HEK293 (cell line): ENCODE measurements around the gene BPIFA1.

Experiments
- CTCF ChIA-PET: fragments of 350-600 bp; formaldehyde crosslinking; extraction: SDS; loops from one replicate; lab custom pipeline; 2021; ENCODE audit warnings: antibody characterized with exemption; lab: Yijun Ruan, JAX
- POLR2A ChIA-PET: fragments of 300-600 bp; formaldehyde crosslinking; extraction: SDS; loops from one replicate; lab custom pipeline; 2020; ENCODE audit warnings: antibody characterized with exemption, inconsistent platforms; lab: Yijun Ruan, JAX
- H3K27ac ChIP-seq: fragments of 200-500 bp; sonication (Bioruptor generic); 2 replicates; pipeline ENCODE4 v1.5.1; 2014; ENCODE audit warnings: low read depth, low read length, control low read depth, inconsistent platforms; ENCODE audit errors: extremely low read depth
- H3K36me3 ChIP-seq, 2 experiments: fragments of 200-500 bp in 1 of 2; sonication (Bioruptor generic) in 1 of 2; 1 replicate in 1 of 2; 2 replicates in 1 of 2; pipeline ENCODE4 v1.5.1; 2014 to 2017; ENCODE audit warnings: inconsistent platforms in 2 of 2, low read length in 2 of 2; ENCODE audit not compliant: control insufficient read depth in 2 of 2, insufficient read depth in 1 of 2
- H3K4me1 ChIP-seq: fragments of 200-500 bp; sonication (Bioruptor generic); 2 replicates; pipeline ENCODE4 v1.5.1; 2014; ENCODE audit warnings: mild to moderate bottlenecking, low read length, inconsistent platforms; ENCODE audit not compliant: control insufficient read depth, insufficient read depth
- H3K4me3 ChIP-seq: 2 replicates; pipeline ENCODE4 v1.5.1; 2011; ENCODE audit warnings: low read depth, mild to moderate bottlenecking, control low read depth, low read length, moderate library complexity
- H3K9me3 ChIP-seq: fragments of 200-500 bp; sonication (Bioruptor generic); 2 replicates; pipeline ENCODE4 v1.5.1; 2014; ENCODE audit warnings: low read depth, low read length, inconsistent platforms; ENCODE audit not compliant: control insufficient read depth, insufficient read depth
- GLIS2 ChIP-seq: fragments of 450-650 bp; formaldehyde crosslinking; IDR thresholded peaks from 2 replicates; pipeline ENCODE4 v1.5.1; 2016; ENCODE audit warnings: missing biosample characterization, missing genetic modification characterization
- MZF1 ChIP-seq: fragments of 450-650 bp; formaldehyde crosslinking; IDR thresholded peaks from 2 replicates; pipeline ENCODE4 v1.5.1; 2017; ENCODE audit warnings: missing biosample characterization, missing genetic modification characterization, borderline replicate concordance
- OVOL3 ChIP-seq: fragments of 450-650 bp; formaldehyde crosslinking; IDR thresholded peaks from 2 replicates; pipeline ENCODE4 v1.5.1; 2016; ENCODE audit warnings: missing biosample characterization, missing genetic modification characterization
- PRDM1 ChIP-seq: fragments of 450-650 bp; formaldehyde crosslinking; IDR thresholded peaks from 2 replicates; pipeline ENCODE4; 2016; ENCODE audit warnings: missing biosample characterization, missing genetic modification characterization
- ZFP69B ChIP-seq: fragments of 450-650 bp; formaldehyde crosslinking; IDR thresholded peaks from 2 replicates; pipeline ENCODE4 v1.5.1; 2016; ENCODE audit warnings: missing biosample characterization, missing genetic modification characterization
- ZIC2 ChIP-seq: fragments of 450-650 bp; formaldehyde crosslinking; IDR thresholded peaks from 2 replicates; pipeline ENCODE4 v1.5.1; 2016; ENCODE audit warnings: missing biosample characterization, missing genetic modification characterization
- ZNF174 ChIP-seq: fragments of 450-650 bp; formaldehyde crosslinking; IDR thresholded peaks from 2 replicates; pipeline ENCODE4 v1.5.0; 2017; ENCODE audit warnings: missing biosample characterization, mild to moderate bottlenecking, missing genetic modification characterization
- ZNF248 ChIP-seq: fragments of 450-650 bp; formaldehyde crosslinking; IDR thresholded peaks from 2 replicates; pipeline ENCODE4 v1.5.1; 2017; ENCODE audit warnings: missing biosample characterization, missing genetic modification characterization
- ZNF274 ChIP-seq, 2 experiments: fragments of 200-500 bp in 1 of 2; fragments of 450-650 bp in 1 of 2; sonication (Bioruptor generic) in 1 of 2; formaldehyde crosslinking in 1 of 2; IDR thresholded peaks; 2 replicates each; pipeline versions ENCODE4 v1.5.1 to v1.6.1; 2014 to 2016; ENCODE audit warnings: borderline replicate concordance in 1 of 2, inconsistent platforms in 1 of 2, low read length in 1 of 2, missing biosample characterization in 1 of 2, missing genetic modification characterization in 1 of 2
- ZNF302 ChIP-seq: fragments of 450-650 bp; formaldehyde crosslinking; IDR thresholded peaks from 2 replicates; pipeline ENCODE4 v1.5.1; 2016; ENCODE audit warnings: missing biosample characterization, missing genetic modification characterization, low read depth
- ZNF423 ChIP-seq: fragments of 450-650 bp; formaldehyde crosslinking; IDR thresholded peaks from 2 replicates; pipeline ENCODE4 v1.5.1; 2016; ENCODE audit warnings: missing biosample characterization, missing genetic modification characterization
- ZNF623 ChIP-seq: fragments of 450-650 bp; formaldehyde crosslinking; IDR thresholded peaks from 2 replicates; pipeline ENCODE4 v1.5.1; 2016; ENCODE audit warnings: missing biosample characterization, missing genetic modification characterization
- ZNF701 ChIP-seq: fragments of 450-650 bp; formaldehyde crosslinking; IDR thresholded peaks from 2 replicates; pipeline ENCODE4 v1.5.1; 2016; ENCODE audit warnings: missing biosample characterization, missing genetic modification characterization
- ZNF747 ChIP-seq: fragments of 450-650 bp; formaldehyde crosslinking; IDR thresholded peaks from 2 replicates; pipeline ENCODE4 v1.5.1; 2016; ENCODE audit warnings: missing biosample characterization, missing genetic modification characterization
- ZNF777 ChIP-seq: fragments of 450-650 bp; formaldehyde crosslinking; IDR thresholded peaks from 2 replicates; pipeline ENCODE4 v1.5.1; 2017; ENCODE audit warnings: missing biosample characterization, missing genetic modification characterization, borderline replicate concordance
- TF ChIP-seq, protein P1 (sequence below): fragments of 450-650 bp; formaldehyde crosslinking; IDR thresholded peaks from 2 replicates; pipeline ENCODE4 v1.5.1; 2016; ENCODE audit warnings: missing biosample characterization, missing genetic modification characterization
- TF ChIP-seq, protein P2 (sequence below): fragments of 450-650 bp; formaldehyde crosslinking; optimal IDR thresholded peaks from 2 replicates; pipeline ENCODE3; 2016; ENCODE audit warnings: missing biosample characterization, mild to moderate bottlenecking, missing genetic modification characterization
- TF ChIP-seq, protein P3 (sequence below): fragments of 450-650 bp; formaldehyde crosslinking; IDR thresholded peaks from 2 replicates; pipeline ENCODE4 v1.5.1; 2017; ENCODE audit warnings: missing biosample characterization, missing genetic modification characterization
- TF ChIP-seq, protein P4 (sequence below): fragments of 450-650 bp; formaldehyde crosslinking; IDR thresholded peaks from 2 replicates; pipeline ENCODE4; 2016; ENCODE audit warnings: missing biosample characterization, missing genetic modification characterization
- TF ChIP-seq, protein P5 (sequence below): fragments of 450-650 bp; formaldehyde crosslinking; IDR thresholded peaks from 2 replicates; pipeline ENCODE4 v1.5.1; 2016; ENCODE audit warnings: missing biosample characterization, missing genetic modification characterization
- TF ChIP-seq, protein P6 (sequence below): fragments of 450-650 bp; formaldehyde crosslinking; IDR thresholded peaks from 2 replicates; pipeline ENCODE4 v1.5.1; 2016; ENCODE audit warnings: missing biosample characterization, missing genetic modification characterization

The BPIFA1 gene

DNA sequence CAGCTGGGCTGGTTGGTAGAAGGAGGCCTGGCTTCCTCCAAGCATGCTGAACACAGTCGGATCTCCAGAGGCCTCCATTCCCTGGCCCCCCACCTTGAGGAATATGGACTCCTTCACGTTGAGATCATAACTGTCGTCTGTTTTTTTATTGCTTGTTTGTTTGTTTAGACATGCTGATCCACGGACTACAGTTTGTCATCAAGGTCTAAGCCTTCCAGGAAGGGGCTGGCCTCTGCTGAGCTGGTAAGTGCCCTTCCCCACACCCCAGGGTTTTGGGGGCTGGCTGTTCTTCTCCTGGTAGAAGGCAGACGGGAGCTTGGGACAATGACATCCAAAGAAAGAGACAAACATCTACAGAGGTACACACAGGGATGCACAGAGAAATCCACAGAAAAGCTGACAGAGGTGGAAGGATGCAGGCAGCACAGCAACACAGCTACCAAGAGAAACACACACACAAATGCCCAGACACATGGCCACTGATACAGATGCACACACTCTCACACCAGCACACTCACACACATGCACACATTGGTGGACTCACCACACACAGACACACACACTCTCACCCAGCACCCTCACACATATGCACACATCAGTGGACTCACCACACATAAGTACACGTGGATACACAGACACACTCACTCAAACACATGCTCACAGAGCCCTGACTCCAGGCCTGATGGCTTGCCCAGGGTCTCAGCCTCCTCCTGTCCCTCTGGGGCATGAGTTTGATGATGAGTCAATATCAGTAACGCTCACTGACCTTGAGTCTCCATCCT lies 6.7 kb downstream of the BPIFA1 start:
- no peaks in the 10 kb centered on the region for H3K9me3 ChIP-seq
- POLR2A ChIA-PET = no interaction called here
- CTCF ChIA-PET = no interaction called here
- H3K36me3 ChIP-seq = no peaks in the 10 kb centered on the region
- no peaks in the 10 kb centered on the region for H3K4me1 ChIP-seq
- no peak overlapping the region for H3K27ac ChIP-seq
- peak; percentile 88 for TF ChIP-seq ZIC2
- TF ChIP-seq, protein P1, sequence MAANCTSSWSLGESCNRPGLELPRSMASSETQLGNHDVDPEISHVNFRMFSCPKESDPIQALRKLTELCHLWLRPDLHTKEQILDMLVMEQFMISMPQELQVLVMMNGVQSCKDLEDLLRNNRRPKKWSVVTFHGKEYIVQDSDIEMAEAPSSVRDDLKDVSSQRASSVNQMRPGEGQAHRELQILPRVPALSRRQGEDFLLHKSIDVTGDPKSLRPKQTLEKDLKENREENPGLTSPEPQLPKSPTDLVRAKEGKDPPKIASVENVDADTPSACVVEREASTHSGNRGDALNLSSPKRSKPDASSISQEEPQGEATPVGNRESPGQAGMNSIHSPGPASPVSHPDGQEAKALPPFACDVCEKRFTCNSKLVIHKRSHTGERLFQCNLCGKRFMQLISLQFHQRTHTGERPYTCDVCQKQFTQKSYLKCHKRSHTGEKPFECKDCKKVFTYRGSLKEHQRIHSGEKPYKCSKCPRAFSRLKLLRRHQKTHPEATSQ (tag by site-specific recombination) = no peak
- no peak overlapping the region for H3K4me3 ChIP-seq

DNA sequence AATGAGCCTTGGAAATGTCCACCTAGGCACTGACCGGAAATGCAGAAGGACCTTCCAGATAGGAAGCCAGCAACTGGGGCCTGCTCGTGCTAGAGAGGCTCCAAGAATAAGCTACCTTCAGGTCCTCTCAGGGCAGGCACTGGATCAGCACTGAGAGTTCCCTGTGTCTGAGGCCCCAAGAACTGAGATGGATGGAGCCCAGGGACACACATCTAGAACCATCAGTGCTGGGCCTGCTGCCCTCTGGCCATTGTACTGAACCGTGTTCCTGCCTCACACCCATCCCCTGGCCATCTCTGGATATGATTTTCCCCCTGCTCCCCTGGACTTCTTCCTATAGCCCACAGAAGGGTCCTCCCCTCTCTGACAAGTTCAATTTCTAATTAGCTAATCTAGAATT lies 10.3 kb downstream of the BPIFA1 start:
- H3K36me3 ChIP-seq = no peaks in the 10 kb centered on the region
- H3K9me3 ChIP-seq = no peaks in the 10 kb centered on the region
- no peak overlapping the region for H3K27ac ChIP-seq
- ChIA-PET CTCF (interaction anchor here (0.6 to 0.9 kb wide), 3 partner anchors 18 to 1904 kb away, joined by 3 to 4 read pairs (median 3); no protein-coding TSS in a partner anchor), POLR2A (no interaction called here)
- TF ChIP-seq OVOL3 (tag by site-specific recombination) (no peak), ZNF174 (no peak), ZNF623 (no peak), ZNF777 (tag by site-specific recombination) (no peak), ZNF701 (no peak), ZNF274 (IDR thresholded peaks at IDR 0.05; ENCODE audit: low read length) (no peak), ZNF274 (tag by site-specific recombination; IDR thresholded peaks at IDR 0.05; ENCODE audit: borderline replicate concordance) (no peak), ZNF747 (tag by site-specific recombination) (no peak), ZFP69B (no peak), MZF1 (no peak), ZNF423 (tag by site-specific recombination) (no peak), PRDM1 (tag by site-specific recombination) (no peak), ZNF302 (tag by site-specific recombination) (no peak), ZNF248 (tag by site-specific recombination) (no peak), GLIS2 (tag by site-specific recombination) (no peak)
- TF ChIP-seq, protein P2, sequence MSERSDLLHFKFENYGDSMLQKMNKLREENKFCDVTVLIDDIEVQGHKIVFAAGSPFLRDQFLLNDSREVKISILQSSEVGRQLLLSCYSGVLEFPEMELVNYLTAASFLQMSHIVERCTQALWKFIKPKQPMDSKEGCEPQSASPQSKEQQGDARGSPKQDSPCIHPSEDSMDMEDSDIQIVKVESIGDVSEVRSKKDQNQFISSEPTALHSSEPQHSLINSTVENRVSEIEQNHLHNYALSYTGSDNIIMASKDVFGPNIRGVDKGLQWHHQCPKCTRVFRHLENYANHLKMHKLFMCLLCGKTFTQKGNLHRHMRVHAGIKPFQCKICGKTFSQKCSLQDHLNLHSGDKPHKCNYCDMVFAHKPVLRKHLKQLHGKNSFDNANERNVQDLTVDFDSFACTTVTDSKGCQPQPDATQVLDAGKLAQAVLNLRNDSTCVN = no peak
- TF ChIP-seq, protein P3, sequence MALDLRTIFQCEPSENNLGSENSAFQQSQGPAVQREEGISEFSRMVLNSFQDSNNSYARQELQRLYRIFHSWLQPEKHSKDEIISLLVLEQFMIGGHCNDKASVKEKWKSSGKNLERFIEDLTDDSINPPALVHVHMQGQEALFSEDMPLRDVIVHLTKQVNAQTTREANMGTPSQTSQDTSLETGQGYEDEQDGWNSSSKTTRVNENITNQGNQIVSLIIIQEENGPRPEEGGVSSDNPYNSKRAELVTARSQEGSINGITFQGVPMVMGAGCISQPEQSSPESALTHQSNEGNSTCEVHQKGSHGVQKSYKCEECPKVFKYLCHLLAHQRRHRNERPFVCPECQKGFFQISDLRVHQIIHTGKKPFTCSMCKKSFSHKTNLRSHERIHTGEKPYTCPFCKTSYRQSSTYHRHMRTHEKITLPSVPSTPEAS = no peak
- TF ChIP-seq, protein P4, sequence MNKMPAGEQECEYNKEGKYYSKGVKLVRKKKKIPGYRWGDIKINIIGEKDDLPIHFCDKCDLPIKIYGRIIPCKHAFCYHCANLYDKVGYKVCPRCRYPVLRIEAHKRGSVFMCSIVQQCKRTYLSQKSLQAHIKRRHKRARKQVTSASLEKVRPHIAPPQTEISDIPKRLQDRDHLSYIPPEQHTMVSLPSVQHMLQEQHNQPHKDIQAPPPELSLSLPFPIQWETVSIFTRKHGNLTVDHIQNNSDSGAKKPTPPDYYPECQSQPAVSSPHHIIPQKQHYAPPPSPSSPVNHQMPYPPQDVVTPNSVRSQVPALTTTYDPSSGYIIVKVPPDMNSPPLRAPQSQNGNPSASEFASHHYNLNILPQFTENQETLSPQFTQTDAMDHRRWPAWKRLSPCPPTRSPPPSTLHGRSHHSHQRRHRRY (tag by site-specific recombination) = no peak
- TF ChIP-seq, protein P5, sequence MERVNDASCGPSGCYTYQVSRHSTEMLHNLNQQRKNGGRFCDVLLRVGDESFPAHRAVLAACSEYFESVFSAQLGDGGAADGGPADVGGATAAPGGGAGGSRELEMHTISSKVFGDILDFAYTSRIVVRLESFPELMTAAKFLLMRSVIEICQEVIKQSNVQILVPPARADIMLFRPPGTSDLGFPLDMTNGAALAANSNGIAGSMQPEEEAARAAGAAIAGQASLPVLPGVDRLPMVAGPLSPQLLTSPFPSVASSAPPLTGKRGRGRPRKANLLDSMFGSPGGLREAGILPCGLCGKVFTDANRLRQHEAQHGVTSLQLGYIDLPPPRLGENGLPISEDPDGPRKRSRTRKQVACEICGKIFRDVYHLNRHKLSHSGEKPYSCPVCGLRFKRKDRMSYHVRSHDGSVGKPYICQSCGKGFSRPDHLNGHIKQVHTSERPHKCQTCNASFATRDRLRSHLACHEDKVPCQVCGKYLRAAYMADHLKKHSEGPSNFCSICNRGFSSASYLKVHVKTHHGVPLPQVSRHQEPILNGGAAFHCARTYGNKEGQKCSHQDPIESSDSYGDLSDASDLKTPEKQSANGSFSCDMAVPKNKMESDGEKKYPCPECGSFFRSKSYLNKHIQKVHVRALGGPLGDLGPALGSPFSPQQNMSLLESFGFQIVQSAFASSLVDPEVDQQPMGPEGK (tag by site-specific recombination) = no peak
- TF ChIP-seq, protein P6, sequence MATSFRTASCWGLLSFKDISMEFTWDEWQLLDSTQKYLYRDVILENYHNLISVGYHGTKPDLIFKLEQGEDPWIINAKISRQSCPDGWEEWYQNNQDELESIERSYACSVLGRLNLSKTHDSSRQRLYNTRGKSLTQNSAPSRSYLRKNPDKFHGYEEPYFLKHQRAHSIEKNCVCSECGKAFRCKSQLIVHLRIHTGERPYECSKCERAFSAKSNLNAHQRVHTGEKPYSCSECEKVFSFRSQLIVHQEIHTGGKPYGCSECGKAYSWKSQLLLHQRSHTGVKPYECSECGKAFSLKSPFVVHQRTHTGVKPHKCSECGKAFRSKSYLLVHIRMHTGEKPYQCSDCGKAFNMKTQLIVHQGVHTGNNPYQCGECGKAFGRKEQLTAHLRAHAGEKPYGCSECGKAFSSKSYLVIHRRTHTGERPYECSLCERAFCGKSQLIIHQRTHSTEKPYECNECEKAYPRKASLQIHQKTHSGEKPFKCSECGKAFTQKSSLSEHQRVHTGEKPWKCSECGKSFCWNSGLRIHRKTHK = no peak
- H3K4me3 ChIP-seq = no peak overlapping the region
- no peaks in the 10 kb centered on the region for H3K4me1 ChIP-seq
